H9 (cell line): ENCODE results near the gene SH2D3C. TPM values are rescaled to one million over a fixed set of nuclear protein-coding genes. Genes with fewer than 3 reads are reported as not detected.
A peak's percentile ranks its signal among the peaks of the same experiment; 100 is the strongest.

Experiments
- DNase-seq: peaks from one replicate; pipeline ENCODE4 v3.0.0-alpha.2; 2017
- H2AFZ ChIP-seq: one replicate; pipeline ENCODE4 v1.6.1; 2013; ENCODE audit warnings: mild to moderate bottlenecking, low read length, control low read depth, moderate library complexity
- H2AK5ac ChIP-seq: 2 replicates; pipeline ENCODE4 v1.6.1; 2013; ENCODE audit warnings: low read length, control low read depth, mixed read lengths; ENCODE audit not compliant: insufficient read length
- H2BK120ac ChIP-seq: one replicate; pipeline ENCODE4 v1.6.1; 2013; ENCODE audit warnings: low read depth, mild to moderate bottlenecking, low read length, control low read depth, inconsistent platforms; ENCODE audit not compliant: poor library complexity, severe bottlenecking
- H2BK12ac ChIP-seq: 2 replicates; pipeline ENCODE4 v1.6.1; 2013; ENCODE audit warnings: low read length, control low read depth, mixed read lengths, low read depth; ENCODE audit not compliant: insufficient read length
- H2BK15ac ChIP-seq: 2 replicates; pipeline ENCODE4 v1.6.1; 2013; ENCODE audit warnings: low read depth, low read length, control low read depth
- H2BK20ac ChIP-seq: one replicate; pipeline ENCODE4 v1.6.1; 2013; ENCODE audit warnings: low read depth, mild to moderate bottlenecking, low read length, control low read depth, inconsistent platforms; ENCODE audit not compliant: poor library complexity, severe bottlenecking
- H2BK5ac ChIP-seq: 2 replicates; pipeline ENCODE4 v1.6.1; 2013; ENCODE audit warnings: low read length, control low read depth, mixed read lengths; ENCODE audit not compliant: insufficient read length
- H3K14ac ChIP-seq: 2 replicates; pipeline ENCODE4 v1.6.1; 2013; ENCODE audit warnings: low read length, control low read depth; ENCODE audit not compliant: insufficient read depth
- H3K18ac ChIP-seq: 2 replicates; pipeline ENCODE4 v1.6.1; 2013; ENCODE audit warnings: low read depth, mild to moderate bottlenecking, mixed read lengths, low read length, control low read depth; ENCODE audit not compliant: insufficient read length
- H3K23ac ChIP-seq: 2 replicates; pipeline ENCODE4 v1.6.1; 2013; ENCODE audit warnings: low read length, control low read depth, mixed read lengths, low read depth; ENCODE audit not compliant: insufficient read length
- H3K23me2 ChIP-seq: 2 replicates; pipeline ENCODE4 v1.6.1; 2013; ENCODE audit warnings: low read depth, mild to moderate bottlenecking, mixed read lengths, low read length, control low read depth; ENCODE audit not compliant: insufficient read length, poor library complexity, severe bottlenecking
- H3K27ac ChIP-seq: 2 replicates; pipeline ENCODE4 v1.5.1; 2013; ENCODE audit warnings: low read length, control low read depth, mixed read lengths, low read depth; ENCODE audit not compliant: insufficient read length
- H3K27me3 ChIP-seq: 2 replicates; pipeline ENCODE4 v1.6.1; 2013; ENCODE audit warnings: low read length, control low read depth, inconsistent platforms; ENCODE audit not compliant: insufficient read depth
- H3K4ac ChIP-seq: 2 replicates; pipeline ENCODE4 v1.6.1; 2013; ENCODE audit warnings: low read depth, mild to moderate bottlenecking, control low read depth, inconsistent platforms, low read length, moderate library complexity
- H3K4me1 ChIP-seq: 2 replicates; pipeline ENCODE4 v1.6.1; 2013; ENCODE audit warnings: low read length, control low read depth, inconsistent platforms; ENCODE audit not compliant: insufficient read depth
- H3K4me2 ChIP-seq: 2 replicates; pipeline ENCODE4 v1.6.1; 2013; ENCODE audit warnings: low read length, control low read depth, mixed read lengths; ENCODE audit not compliant: insufficient read length, insufficient read depth
- H3K56ac ChIP-seq: 2 replicates; pipeline ENCODE4 v1.6.1; 2013; ENCODE audit warnings: low read depth, mild to moderate bottlenecking, mixed read lengths, low read length, control low read depth; ENCODE audit not compliant: insufficient read length
- H3K79me1 ChIP-seq: 2 replicates; pipeline ENCODE4 v1.6.1; 2013; ENCODE audit warnings: low read depth, mild to moderate bottlenecking, moderate library complexity, low read length, control low read depth, inconsistent platforms; ENCODE audit not compliant: insufficient read depth, poor library complexity, severe bottlenecking
- H3K79me2 ChIP-seq: 2 replicates; pipeline ENCODE4 v1.6.1; 2013; ENCODE audit warnings: low read length, control low read depth, inconsistent platforms; ENCODE audit not compliant: insufficient read depth
- H3K9ac ChIP-seq: 2 replicates; pipeline ENCODE4 v1.6.1; 2013; ENCODE audit warnings: low read length, control low read depth, mixed read lengths; ENCODE audit not compliant: insufficient read length; ENCODE audit errors: extremely low read depth
- H3K9me3 ChIP-seq: one replicate; pipeline ENCODE4 v1.6.1; 2013; ENCODE audit warnings: low read depth, low read length, inconsistent platforms; ENCODE audit not compliant: control insufficient read depth
- H3T11ph ChIP-seq: one replicate; pipeline ENCODE4 v1.6.1; 2013; ENCODE audit warnings: mild to moderate bottlenecking, low read length, control low read depth, inconsistent platforms
- H4K20me1 ChIP-seq: one replicate; pipeline ENCODE4 v1.6.1; 2013; ENCODE audit not compliant: control insufficient read depth, insufficient read length, insufficient read depth
- H4K5ac ChIP-seq: 2 replicates; pipeline ENCODE4 v1.6.1; 2013; ENCODE audit warnings: low read depth, mild to moderate bottlenecking, mixed read lengths, low read length, control low read depth; ENCODE audit not compliant: insufficient read length
- H4K8ac ChIP-seq: replicated peaks from 2 replicates; pipeline ENCODE4 v1.6.1; 2013; ENCODE audit warnings: low read length, control low read depth, mixed read lengths, low read depth; ENCODE audit not compliant: insufficient read length
- H4K91ac ChIP-seq: 2 replicates; pipeline ENCODE4 v1.6.1; 2013; ENCODE audit warnings: low read depth, mild to moderate bottlenecking, moderate library complexity, mixed read lengths, low read length, control low read depth; ENCODE audit not compliant: insufficient read length
- H3K27ac Mint-ChIP-seq, 3 experiments: 2 replicates in 2 of 3; 3 replicates in 1 of 3; pipeline ENCODE4 v1.8.0; 2020 to 2021; ENCODE audit warnings: mixed read lengths in 3 of 3, mild to moderate bottlenecking in 1 of 3, moderate library complexity in 1 of 3
- H3K27me3 Mint-ChIP-seq: 2 replicates; pipeline ENCODE4 v1.8.0; 2021; ENCODE audit warnings: low read depth, mild to moderate bottlenecking, moderate library complexity, mixed read lengths
- H3K36me3 Mint-ChIP-seq, 3 experiments: 2 replicates in 2 of 3; 3 replicates in 1 of 3; pipeline ENCODE4 v1.8.0; 2020 to 2021; ENCODE audit warnings: low read depth in 3 of 3, mixed read lengths in 3 of 3; ENCODE audit not compliant: insufficient read depth in 1 of 3
- H3K4me1 Mint-ChIP-seq, 2 experiments: 2 replicates each; pipeline ENCODE4 v1.8.0; 2020; ENCODE audit warnings: mixed read lengths in 2 of 2
- H3K4me3 Mint-ChIP-seq, 2 experiments: 2 replicates in 1 of 2; 3 replicates in 1 of 2; pipeline ENCODE4 v1.8.0; 2020 to 2021; ENCODE audit warnings: mild to moderate bottlenecking in 2 of 2, mixed read lengths in 2 of 2, moderate library complexity in 1 of 2
- H3K9me3 Mint-ChIP-seq, 2 experiments: 2 replicates in 1 of 2; 3 replicates in 1 of 2; pipeline ENCODE4 v1.8.0; 2020; ENCODE audit warnings: mild to moderate bottlenecking in 2 of 2, mixed read lengths in 2 of 2, moderate library complexity in 1 of 2
- WGBS: extraction: QIAGEN DNeasy Blood & Tissue Kit; methylation state at CpG from one replicate; pipeline ENCODE4 v1.1.7; 2013; ENCODE audit warnings: missing lambda C conversion rate, low lambda C conversion rate, mixed read lengths; ENCODE audit not compliant: insufficient read length; ENCODE audit errors: extremely low coverage; 5-methylcytosine and 5-hydroxymethylcytosine counted together
- total RNA-seq: library from RNA; stranded (reverse); gene quantifications from 2 replicates; pipeline ENCODE4 v1.2.1, GENCODE V29; 2021
- TF ChIP-seq, protein P1 (sequence below): fragments of 200-600 bp; sonication (generic); conservative IDR thresholded peaks from 3 replicates; pipeline ENCODE4 v1.8.0; 2021; ENCODE audit warnings: antibody characterized with exemption, mild to moderate bottlenecking

The SH2D3C gene
- total RNA-seq, 1 experiment from 2014 or later: 1.7 TPM

DNA sequence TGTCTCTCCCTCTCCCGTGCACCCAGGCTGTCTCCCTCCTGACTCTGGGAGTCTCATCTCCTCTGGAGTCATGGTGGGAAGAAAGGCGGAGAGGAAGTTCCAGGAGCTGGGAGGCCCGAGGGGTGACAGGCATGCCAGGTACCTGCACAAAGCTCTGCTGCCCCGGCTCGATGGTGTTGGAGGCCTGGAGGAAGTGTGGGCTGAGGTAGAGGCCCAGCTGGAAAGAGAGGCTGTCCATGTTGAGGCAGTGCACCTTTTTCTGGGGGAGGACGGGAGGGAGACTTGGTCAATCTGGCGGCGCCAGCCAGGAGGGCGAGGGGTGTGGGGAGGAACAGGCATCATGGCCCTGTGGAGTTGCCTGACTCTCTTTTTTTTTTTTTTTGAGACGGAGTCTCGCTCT, 40.1 kb upstream of the SH2D3C start:
- Histone ChIP-seq H4K8ac (no peak overlapping the region), H3K79me2 (no peaks in the 10 kb centered on the region), H3K27me3 (no peaks in the 10 kb centered on the region), H3K9ac (no peak overlapping the region), H4K20me1 (no peaks in the 10 kb centered on the region), H3T11ph (no peak overlapping the region), H2BK5ac (no peak overlapping the region), H3K14ac (no peak overlapping the region), H3K79me1 (no peaks in the 10 kb centered on the region), H2AK5ac (no peak overlapping the region), H3K18ac (no peak overlapping the region), H4K5ac (no peak overlapping the region), H3K4ac (no peak overlapping the region), H3K56ac (no peak overlapping the region), H4K91ac (no peak overlapping the region), H2BK15ac (no peak overlapping the region), H2BK20ac (no peak overlapping the region), H2AFZ (no peak overlapping the region), H3K27ac (no peak overlapping the region), H3K9me3 (no peaks in the 10 kb centered on the region), H3K23ac (no peak overlapping the region), H3K4me1 (no peaks in the 10 kb centered on the region), H3K4me2 (no peak overlapping the region), H3K23me2 (no peaks in the 10 kb centered on the region), H2BK120ac (no peak overlapping the region), H2BK12ac (no peak overlapping the region)
- WGBS: no CpG with 5 or more reads among the region's 11 CpGs
- Mint-ChIP-seq H3K27ac (peak overlapping the region in 1 of 3 experiments; percentile 57; a peak in 1 of 7 replicates), H3K9me3 (no peaks in the 10 kb centered on the region), H3K4me3 (no peak overlapping the region), H3K36me3 (peaks cover 0 to 25% (median 18%) of the 10 kb centered on the region in 3 experiments; a peak in 4 of 7 replicates), H3K27me3 (no peaks in the 10 kb centered on the region), H3K4me1 (no peaks in the 10 kb centered on the region)
- DNase-seq: no peak
- TF ChIP-seq, protein P1, sequence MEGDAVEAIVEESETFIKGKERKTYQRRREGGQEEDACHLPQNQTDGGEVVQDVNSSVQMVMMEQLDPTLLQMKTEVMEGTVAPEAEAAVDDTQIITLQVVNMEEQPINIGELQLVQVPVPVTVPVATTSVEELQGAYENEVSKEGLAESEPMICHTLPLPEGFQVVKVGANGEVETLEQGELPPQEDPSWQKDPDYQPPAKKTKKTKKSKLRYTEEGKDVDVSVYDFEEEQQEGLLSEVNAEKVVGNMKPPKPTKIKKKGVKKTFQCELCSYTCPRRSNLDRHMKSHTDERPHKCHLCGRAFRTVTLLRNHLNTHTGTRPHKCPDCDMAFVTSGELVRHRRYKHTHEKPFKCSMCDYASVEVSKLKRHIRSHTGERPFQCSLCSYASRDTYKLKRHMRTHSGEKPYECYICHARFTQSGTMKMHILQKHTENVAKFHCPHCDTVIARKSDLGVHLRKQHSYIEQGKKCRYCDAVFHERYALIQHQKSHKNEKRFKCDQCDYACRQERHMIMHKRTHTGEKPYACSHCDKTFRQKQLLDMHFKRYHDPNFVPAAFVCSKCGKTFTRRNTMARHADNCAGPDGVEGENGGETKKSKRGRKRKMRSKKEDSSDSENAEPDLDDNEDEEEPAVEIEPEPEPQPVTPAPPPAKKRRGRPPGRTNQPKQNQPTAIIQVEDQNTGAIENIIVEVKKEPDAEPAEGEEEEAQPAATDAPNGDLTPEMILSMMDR: no peak
